NCI-H1436 treated with DMSO at 0.1 percent for 48 hours (cell line): ENCODE results near the gene GTF2F2.

ENCODE experiments used
- DNase-seq: peaks from one replicate; lab custom pipeline; 2025; lab: John Stamatoyannopoulos, UW

Gene GTF2F2

GRCh38 chr13:45303866-45304265, 183.6 kb downstream of the GTF2F2 start:
- DNase-seq = no peak

- no peak for DNase-seq
Observed at GRCh38 chr13:45305079-45305478, 184.8 kb downstream of the GTF2F2 start.

DNA sequence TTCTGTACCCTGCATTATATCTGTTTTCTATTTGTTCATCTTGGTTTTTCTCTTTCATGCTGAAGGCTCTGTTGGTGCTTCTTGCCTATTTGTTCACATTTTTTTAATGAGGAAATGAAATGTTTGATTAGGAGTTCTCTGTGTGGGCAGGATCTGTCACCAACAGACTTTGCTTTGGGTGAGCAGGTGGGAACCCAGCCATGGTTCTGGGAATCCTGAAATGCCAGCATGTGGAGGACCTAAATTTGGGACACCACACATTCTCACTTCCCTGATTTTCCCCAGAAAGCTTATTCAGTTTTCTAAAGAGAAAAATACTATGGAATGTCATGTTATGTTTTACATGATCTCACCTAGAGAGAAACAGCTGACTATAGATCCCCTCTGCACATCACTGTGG, 186.7 kb downstream of the GTF2F2 start:
- no peak for DNase-seq

DNA sequence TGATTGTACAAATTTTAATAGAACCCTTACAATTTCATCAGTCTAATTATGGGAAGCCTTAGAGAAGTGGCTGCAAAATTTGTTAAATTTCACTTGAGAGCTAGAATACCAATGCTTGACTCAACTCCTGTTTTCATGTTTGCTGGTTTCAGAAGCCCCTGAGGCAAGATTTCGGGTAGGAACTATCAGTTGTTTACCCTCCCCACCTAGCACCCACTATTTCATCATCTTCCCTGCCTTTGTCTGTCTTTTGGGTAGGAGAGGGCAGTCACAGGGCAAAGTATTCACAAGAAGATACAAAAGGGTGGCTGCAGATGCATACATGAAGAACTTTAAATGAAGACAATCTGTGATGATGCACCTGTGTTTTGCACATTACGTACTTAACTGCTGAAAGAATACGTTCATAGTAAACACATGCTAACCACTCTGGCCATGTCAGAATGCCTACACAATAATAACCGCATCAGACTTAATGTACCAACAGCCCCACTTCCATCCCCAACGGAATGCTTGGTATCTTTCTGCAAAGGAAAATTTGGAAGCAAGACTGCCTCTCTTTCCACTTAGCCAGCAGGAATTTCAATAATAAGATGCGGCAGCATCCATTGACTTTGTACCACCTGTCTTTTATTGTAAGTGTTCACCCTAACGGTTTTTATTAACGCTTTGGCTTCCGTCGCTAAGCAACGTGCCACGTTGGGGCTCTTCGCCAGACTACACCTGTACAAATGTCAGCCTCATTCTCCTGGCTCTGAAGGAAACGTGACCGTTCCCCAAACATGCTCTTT, 190.2 kb downstream of the GTF2F2 start:
- DNase-seq = no peak

DNA sequence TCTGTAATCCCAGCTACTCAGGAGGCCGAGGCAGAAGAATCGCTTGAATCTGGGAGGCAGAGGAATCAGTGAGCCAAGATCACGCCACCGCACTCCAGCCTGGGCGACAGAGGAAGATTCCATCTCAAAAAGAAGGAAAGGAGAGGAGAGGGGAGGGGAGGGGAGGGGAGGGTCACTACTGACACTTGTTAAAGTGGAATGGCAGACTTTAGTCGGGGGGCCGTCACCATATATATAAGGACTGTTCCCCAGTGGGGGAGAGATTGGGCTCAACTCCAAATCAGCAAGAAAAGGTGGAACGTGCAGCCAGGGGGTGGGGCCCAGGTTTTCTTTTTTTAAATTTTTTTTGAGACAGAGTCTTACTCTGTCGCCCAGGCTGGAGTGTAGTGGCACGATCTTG, 194.5 kb downstream of the GTF2F2 start:
- DNase-seq = no peak

DNA sequence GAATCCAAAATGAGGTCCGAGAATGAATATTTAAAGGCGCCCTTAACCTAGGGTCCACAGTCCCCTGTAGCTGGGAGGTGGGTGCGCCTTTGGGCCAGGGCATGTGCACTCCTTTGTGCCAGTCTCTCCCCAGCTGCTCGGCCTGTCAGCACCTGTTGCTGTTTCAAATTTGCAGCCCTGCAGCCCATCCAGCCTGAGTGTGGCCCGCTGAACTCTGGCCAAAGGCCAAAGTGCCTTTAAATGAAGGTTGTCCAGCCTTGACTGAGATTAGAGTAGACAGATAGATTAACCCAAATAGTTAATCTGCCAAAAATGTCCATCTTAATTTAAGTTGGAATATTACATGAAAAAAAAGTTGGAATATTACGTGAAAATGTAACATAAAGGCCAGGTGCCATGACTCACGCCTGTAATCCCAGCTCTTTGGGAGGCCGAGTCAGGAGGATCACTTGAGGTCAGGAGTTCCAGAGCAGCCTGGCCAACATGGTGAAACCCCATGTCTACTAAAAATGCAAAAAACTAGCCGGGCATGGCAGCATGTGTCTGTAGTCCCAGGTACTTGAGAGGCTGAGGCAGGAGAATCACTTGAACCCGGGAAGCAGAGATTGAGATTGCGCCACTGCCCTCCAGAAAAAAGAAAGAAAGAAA, 195.3 kb downstream of the GTF2F2 start:
- DNase-seq = no peak

DNA sequence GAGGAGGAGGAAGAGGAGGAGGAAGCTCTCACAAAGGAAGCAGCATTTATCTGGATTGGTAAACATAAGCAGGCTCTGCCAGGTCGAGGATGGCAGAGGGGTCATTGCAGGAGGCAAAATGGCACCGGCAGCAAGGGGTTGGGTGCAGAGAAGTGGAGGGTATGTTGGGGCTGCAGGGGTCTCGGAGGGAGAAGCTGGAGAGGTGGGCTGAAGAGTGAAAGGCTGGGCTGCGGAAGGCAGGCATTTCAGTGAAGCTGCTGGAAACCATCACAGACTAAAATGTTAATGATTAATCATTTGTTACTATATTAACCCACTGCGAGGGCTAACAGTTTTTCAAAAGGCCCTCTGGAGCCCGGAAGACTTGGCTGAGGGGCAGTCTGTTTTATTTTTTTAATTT, 196.0 kb downstream of the GTF2F2 start:
- no peak for DNase-seq

GRCh38 chr13:45316996-45317395, 196.7 kb downstream of the GTF2F2 start:
- DNase-seq = no peak

GRCh38 chr13:45320876-45321629, 200.7 kb downstream of the GTF2F2 start:
- DNase-seq = no peak

DNA sequence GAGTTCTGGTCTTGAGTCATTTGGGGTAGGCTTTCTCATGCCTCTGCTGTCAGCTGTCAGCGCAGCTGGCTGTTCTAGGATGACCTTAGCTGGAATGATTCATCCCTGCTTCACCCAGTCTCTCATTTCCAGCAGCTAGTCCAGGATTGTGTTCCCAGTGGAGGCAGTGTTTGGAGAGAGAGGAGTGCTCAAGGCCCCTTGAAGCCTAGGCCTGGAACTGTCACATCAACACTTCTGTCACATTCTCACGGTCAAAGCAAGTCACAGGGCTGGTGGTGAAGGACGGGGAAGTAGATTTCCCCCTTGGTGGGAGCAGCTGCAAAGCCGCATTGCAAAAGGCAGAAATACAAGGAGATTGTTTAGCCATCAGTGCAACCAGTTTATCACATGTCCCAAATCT, 205.5 kb downstream of the GTF2F2 start:
- no peak for DNase-seq

- DNase-seq = no peak
Observed at GRCh38 chr13:45327253-45327955, 207.1 kb downstream of the GTF2F2 start.

GRCh38 chr13:45328661-45329111, 208.4 kb downstream of the GTF2F2 start:
- DNase-seq = no peak

DNA sequence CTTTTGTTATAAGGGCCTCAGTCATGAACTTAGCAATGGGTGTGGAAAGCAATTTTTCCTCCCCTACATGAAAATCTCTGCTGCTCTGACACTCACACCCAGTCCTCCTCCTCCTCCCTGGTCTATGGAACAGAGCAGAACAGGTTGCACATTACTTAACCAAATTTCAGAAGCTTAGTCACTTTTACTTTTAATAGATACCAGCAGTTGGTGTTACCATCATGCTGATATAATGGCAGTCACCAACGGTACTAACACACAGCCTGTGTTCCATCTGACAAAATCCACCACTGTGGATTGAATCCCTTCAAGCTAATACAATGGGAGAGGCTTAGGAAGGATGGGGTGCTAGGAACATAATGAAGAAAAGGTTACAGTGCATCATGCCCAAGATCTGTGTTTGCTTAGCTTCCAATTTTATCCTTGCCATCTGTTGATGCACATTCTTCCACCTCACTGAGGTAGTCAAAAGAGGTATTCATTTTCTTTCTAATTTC, 210.9 kb downstream of the GTF2F2 start:
- DNase-seq = no peak

DNA sequence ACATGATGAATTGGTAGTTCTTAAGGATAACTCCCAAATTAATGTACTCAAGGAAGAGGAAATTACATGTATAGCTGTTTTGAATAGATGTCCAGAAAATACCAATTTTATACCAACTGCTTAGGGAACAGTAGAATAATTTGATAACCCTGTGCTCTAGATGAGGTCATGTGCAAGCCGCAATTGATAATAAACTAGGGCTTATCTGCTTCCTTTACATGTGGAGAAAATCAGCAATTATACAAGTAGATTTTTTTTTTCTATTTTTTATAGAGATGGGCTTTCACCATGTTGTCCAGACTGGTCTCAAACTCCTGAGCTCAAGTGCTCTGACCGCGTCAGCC, 211.4 kb downstream of the GTF2F2 start:
- no peak for DNase-seq

DNA sequence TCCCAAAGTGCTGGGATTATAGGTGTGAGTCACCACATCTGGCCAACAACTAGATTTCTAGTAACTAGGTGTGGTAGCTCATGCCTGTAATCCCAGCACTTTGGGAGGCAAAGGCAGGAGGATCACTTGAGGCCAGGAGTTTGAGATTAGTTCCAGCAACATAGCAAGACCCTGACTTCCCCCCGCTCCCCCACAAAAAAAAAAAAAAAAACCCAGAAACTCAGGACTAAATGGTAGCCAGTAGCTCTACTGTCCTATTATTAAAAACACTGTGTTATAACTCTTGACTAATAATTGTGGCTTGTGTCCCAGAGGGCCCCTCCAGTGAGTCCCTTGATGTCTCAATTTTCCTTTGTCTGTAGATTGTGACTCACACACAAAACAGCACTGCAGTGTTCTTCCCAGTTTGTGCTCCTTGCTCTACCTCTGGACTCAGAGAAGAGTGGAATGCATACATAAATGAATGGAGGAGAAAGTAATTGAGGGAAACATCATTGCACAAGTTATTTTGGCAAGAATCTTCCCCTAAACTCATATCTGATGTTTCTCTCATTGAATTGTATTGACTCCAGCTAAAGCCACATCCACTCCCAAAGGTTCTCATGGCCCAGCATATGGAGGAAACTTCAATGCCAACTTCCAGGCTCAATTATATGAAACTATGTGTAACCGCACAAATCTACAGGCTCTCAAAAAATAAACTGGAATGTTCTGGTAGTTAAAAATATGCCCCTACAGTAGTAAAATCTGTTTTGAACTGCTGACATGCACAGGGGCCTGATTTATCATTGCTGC, 211.9 kb downstream of the GTF2F2 start:
- DNase-seq = no peak

DNA sequence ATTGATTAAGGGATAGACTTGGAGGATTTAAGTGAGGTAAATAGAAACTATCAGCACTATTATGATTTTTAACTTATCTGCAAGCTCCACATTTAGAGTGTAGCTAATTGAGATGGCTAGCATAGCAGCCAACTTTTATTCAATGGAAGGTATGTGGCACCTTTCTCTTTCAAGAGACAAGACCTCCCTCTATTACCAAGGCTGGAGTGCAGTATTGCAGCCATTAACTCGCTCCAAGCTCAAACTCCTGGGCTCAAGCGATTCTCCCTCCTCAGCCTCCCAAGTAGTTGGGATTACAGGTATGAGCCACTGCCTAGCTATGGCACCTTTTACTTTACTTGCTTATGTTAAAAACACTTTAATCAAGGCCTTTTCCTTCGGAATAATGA, 212.5 kb downstream of the GTF2F2 start:
- no peak for DNase-seq

DNA sequence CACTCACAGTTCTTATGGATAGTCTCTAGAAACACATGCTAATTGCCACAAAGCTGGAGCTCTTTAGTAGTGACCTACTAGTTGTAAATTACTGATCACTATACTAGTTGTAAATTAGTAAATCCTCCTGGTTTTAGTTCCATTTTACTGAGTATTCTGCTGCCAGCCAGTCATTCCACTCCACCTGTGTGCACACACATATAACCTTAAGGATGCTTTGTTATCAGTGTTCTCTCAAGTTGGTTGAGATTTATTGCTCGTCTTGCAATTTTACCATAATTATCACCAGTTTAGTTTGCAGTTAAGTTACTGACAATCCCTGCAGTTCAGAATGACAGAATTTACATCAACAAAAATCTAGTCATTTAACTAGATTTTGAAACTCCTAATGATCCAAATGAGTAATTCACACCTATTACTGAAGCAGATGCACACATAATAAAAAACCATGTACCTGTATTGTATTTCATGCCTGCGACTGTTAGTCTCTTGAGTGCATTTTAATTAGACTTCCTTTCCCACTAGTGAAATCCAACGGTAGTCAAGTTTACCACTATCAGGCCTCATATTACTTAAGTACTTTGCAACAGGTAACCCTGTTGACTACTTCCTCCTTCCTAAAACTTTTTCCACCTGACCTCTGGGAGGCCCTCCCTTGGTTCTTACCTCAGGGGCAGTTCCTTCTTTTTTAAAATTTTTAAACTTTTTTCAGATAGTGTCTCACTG, 213.1 kb downstream of the GTF2F2 start:
- no peak for DNase-seq
